Endothelial cell of umbilical vein (primary cell): ENCODE measurements around the gene PRKCB. TPM values are rescaled to one million over a fixed set of nuclear protein-coding genes. Genes with fewer than 3 reads are reported as not detected.

ENCODE experiments used
- BruUV-seq: library from RNA; stranded (reverse); fragments of 400-500 nt; replicated peaks from 2 replicates; lab custom pipeline; 2021; lab: Mats Ljungman, UMichigan
- CTCF ChIA-PET: fragments of 300-600, 350-600 bp; sonication (Branson Sonifier 250); formaldehyde crosslinking; loops from one replicate; lab custom pipeline; 2021; ENCODE audit warnings: antibody characterized with exemption, inconsistent platforms; lab: Charles Lee
- POLR2A ChIA-PET: fragments of 300-600, 350-600 bp; sonication (Branson Sonifier 250); formaldehyde crosslinking; loops from one replicate; lab custom pipeline; 2021; ENCODE audit warnings: antibody characterized with exemption, inconsistent platforms; lab: Charles Lee
- DNase-seq: peaks from one replicate; pipeline ENCODE4 v3.0.0-alpha.2; 2011; ENCODE audit warnings: low read depth, low spot score
- FAIRE-seq: peaks from 2 replicates; lab custom pipeline; 2011; peaks lifted over from hg19 to GRCh38; lab: Jason Lieb, UNC
- H2AFZ ChIP-seq: 2 replicates; pipeline ENCODE4 v1.6.0; 2012; ENCODE audit warnings: low read depth, low read length, control low read depth, inconsistent platforms
- H3K27ac ChIP-seq: 2 replicates; pipeline ENCODE4 v1.5.1; 2011; ENCODE audit warnings: low read depth, mild to moderate bottlenecking, control low read depth, low read length, moderate library complexity; ENCODE audit not compliant: insufficient read depth
- H3K27me3 ChIP-seq, 2 experiments: 2 replicates each; pipeline versions ENCODE4 v1.6.0 to v1.6.1; 2011; ENCODE audit warnings: low read length in 2 of 2, mixed read lengths in 1 of 2; ENCODE audit not compliant: control insufficient read depth in 2 of 2, insufficient read depth in 2 of 2
- H3K36me3 ChIP-seq, 2 experiments: 2 replicates in 1 of 2; 3 replicates in 1 of 2; pipeline ENCODE4 v1.5.1; 2011; ENCODE audit warnings: low read length in 2 of 2, mild to moderate bottlenecking in 1 of 2, moderate library complexity in 1 of 2; ENCODE audit not compliant: control insufficient read depth in 2 of 2, insufficient read depth in 2 of 2; ENCODE audit errors: extremely low read depth in 1 of 2
- H3K4me1 ChIP-seq: 3 replicates; pipeline ENCODE4 v1.5.1; 2011; ENCODE audit warnings: mild to moderate bottlenecking, low read length; ENCODE audit not compliant: control insufficient read depth, insufficient read depth; ENCODE audit errors: extremely low read depth
- H3K4me2 ChIP-seq: 2 replicates; pipeline ENCODE4 v1.6.1; 2011; ENCODE audit warnings: low read length, control low read depth, mixed read lengths; ENCODE audit not compliant: insufficient read depth
- H3K4me3 ChIP-seq, 3 experiments: fragments of 200-600 bp in 1 of 3; sonication (generic), shearing (Covaris generic) in 1 of 3; replicated peaks in 1 of 3; 2 replicates each; pipeline ENCODE4 v1.5.1; 2011 to 2016; ENCODE audit warnings: control low read depth in 3 of 3, low read length in 3 of 3, mild to moderate bottlenecking in 2 of 3, inconsistent platforms in 1 of 3, low read depth in 1 of 3, moderate library complexity in 1 of 3; ENCODE audit not compliant: insufficient read depth in 1 of 3
- H3K79me2 ChIP-seq: 2 replicates; pipeline ENCODE4 v1.6.0; 2012; ENCODE audit warnings: low read length, inconsistent platforms; ENCODE audit not compliant: control insufficient read depth, insufficient read depth
- H3K9ac ChIP-seq: replicated peaks from 2 replicates; pipeline ENCODE3; 2011; ENCODE audit warnings: low read length, control low read depth; ENCODE audit not compliant: insufficient read depth; ENCODE audit errors: extremely low read depth
- H3K9me1 ChIP-seq: replicated peaks from 3 replicates; pipeline ENCODE4 v1.6.0; 2011; ENCODE audit warnings: mild to moderate bottlenecking, low read length; ENCODE audit not compliant: control insufficient read depth, insufficient read depth; ENCODE audit errors: extremely low read depth
- H3K9me3 ChIP-seq: replicated peaks from 2 replicates; pipeline ENCODE4 v1.5.1; 2012; ENCODE audit warnings: low read length, inconsistent platforms; ENCODE audit not compliant: control insufficient read depth, insufficient read depth
- H4K20me1 ChIP-seq: replicated peaks from 2 replicates; pipeline ENCODE3; 2011; ENCODE audit warnings: mild to moderate bottlenecking, low read length; ENCODE audit not compliant: control insufficient read depth, insufficient read depth; ENCODE audit errors: extremely low read depth
- EZH2 ChIP-seq: IDR thresholded peaks from 2 replicates; pipeline ENCODE4 v1.6.1; 2012; ENCODE audit warnings: borderline replicate concordance, low read depth, mild to moderate bottlenecking, moderate library complexity, low read length, inconsistent platforms; ENCODE audit not compliant: severe bottlenecking
- FOS ChIP-seq: IDR thresholded peaks from 2 replicates; pipeline ENCODE4 v1.6.1; 2011; ENCODE audit warnings: mild to moderate bottlenecking, low read length, moderate library complexity, borderline replicate concordance; ENCODE audit not compliant: insufficient read depth
- GATA2 ChIP-seq: IDR thresholded peaks from 2 replicates; pipeline ENCODE4 v1.7.0; 2011; ENCODE audit warnings: low read depth, mild to moderate bottlenecking, moderate library complexity, mixed read lengths, low read length; ENCODE audit not compliant: insufficient read length, insufficient read depth
- JUN ChIP-seq: IDR thresholded peaks from 2 replicates; pipeline ENCODE4 v1.6.1; 2011; ENCODE audit warnings: borderline replicate concordance, low read depth; ENCODE audit not compliant: insufficient read length, insufficient read depth
- MYC ChIP-seq: IDR thresholded peaks from one replicate; pipeline ENCODE4 v1.6.1; 2011; ENCODE audit warnings: mild to moderate bottlenecking, low read depth, low read length
- POLR2A ChIP-seq: IDR thresholded peaks from 2 replicates; pipeline ENCODE4 v1.6.1; 2012; ENCODE audit warnings: low read depth, mild to moderate bottlenecking, control low read depth, low read length
- POLR2AphosphoS5 ChIP-seq: IDR thresholded peaks from 2 replicates; pipeline ENCODE4 v1.6.1; 2012; ENCODE audit warnings: low read depth, mild to moderate bottlenecking, control low read depth, low read length, moderate library complexity; ENCODE audit not compliant: insufficient read depth
- dilution Hi-C: fragments of 300-500 bp; cut with MboI; formaldehyde crosslinking; loops from one replicate; pipeline ENCODE4 v1.15.0; 2019; ENCODE audit warnings: low sequenced_read_pairs; ENCODE audit not compliant: extremely low pct_ligation_motif_present
- intact Hi-C: fragments of 100-400 bp; cut with micrococcal nuclease; formaldehyde crosslinking; loops from one replicate; pipeline ENCODE4 v1.10.0; 2022
- polyA plus RNA-seq, 4 experiments: library from polyadenylated mRNA; depleted of rRNA in 3 of 4; stranded (reverse) in 3 of 4; unstranded in 1 of 4; fragments of >200 nt; gene quantifications; 2 replicates each; pipeline versions ENCODE4 v1.2.1 to v1.2.3, GENCODE V29; 2011 to 2012; ENCODE audit warnings: missing spikeins in 1 of 4
- total RNA-seq: library from RNA; stranded (reverse); gene quantifications from 2 replicates; pipeline ENCODE4 v1.2.3, GENCODE V29; 2021
- TF ChIP-seq, protein P1 (sequence below), 2 donors: IDR thresholded peaks; 1 replicate in 1 of 2; 2 replicates in 1 of 2; pipeline ENCODE4 v1.5.1; 2011; ENCODE audit warnings: low read length in 2 of 2, mild to moderate bottlenecking in 2 of 2, moderate library complexity in 2 of 2, control low read depth in 1 of 2, inconsistent platforms in 1 of 2, low read depth in 1 of 2; ENCODE audit not compliant: insufficient read depth in 1 of 2; ENCODE audit errors: extremely low read depth in 1 of 2
- TF ChIP-seq, protein P2 (sequence below): IDR thresholded peaks from 2 replicates; pipeline ENCODE4 v1.6.1; 2011; ENCODE audit not compliant: insufficient read depth, insufficient read length

Gene PRKCB
- total and polyA plus RNA-seq, 2 donors (not counting 3 experiments of a cell fraction or from before 2014, with no cell fraction given): 0.01 TPM; not detected in 1

DNA sequence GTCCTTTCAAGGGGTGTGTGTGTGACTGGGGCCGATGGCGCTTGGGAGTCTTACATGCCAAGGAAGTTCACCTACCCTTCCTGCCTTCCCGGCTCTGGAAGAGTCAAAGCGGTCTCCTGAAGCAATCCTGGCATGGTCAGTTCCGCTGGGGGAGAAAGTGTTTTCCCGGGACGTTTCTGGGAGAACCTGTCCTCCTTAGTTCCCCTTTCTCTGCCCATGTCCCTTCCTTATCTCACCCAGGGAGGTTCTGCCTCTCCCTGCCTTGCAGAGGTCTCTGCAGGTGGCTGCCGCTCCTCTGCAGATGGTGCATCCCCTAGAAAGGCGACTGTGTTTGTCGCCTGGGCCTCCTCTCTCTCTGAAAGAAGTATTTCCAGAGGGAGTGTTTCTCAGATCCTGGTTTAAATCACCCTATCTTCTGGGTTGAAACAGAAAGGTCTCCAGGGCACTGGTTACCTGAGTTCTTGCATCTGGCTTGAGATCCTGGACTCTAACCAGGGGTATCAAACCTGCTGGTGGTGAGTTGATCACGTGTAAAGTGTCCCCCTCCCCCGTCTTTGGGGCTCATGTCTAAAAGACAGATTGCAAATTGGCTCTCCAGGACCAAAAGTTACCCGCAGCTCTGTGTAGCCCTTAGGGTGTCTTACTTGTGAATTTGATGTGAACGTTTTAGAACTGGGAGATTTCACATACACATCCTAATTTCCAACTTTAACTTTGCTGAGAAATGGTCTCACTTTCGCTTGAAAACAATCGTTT, 1.9 kb downstream of the PRKCB start:
- Histone ChIP-seq H3K36me3 (no peaks in the 10 kb centered on the region), H3K27me3 (peaks cover 19 to 39% of the 10 kb centered on the region in 2 experiments), H3K27ac (no peak overlapping the region), H3K79me2 (no peaks in the 10 kb centered on the region), H3K9ac (no peak overlapping the region), H2AFZ (no peak overlapping the region), H3K4me2 (no peak overlapping the region), H3K9me3 (no peaks in the 10 kb centered on the region), H3K9me1 (no peaks in the 10 kb centered on the region), H4K20me1 (no peaks in the 10 kb centered on the region), H3K4me1 (no peaks in the 10 kb centered on the region), H3K4me3 (no peak overlapping the region)
- dilution Hi-C loops: no loop called here
- BruUV-seq: no TSS peak
- no peak for DNase-seq
- TF ChIP-seq, protein P1, sequence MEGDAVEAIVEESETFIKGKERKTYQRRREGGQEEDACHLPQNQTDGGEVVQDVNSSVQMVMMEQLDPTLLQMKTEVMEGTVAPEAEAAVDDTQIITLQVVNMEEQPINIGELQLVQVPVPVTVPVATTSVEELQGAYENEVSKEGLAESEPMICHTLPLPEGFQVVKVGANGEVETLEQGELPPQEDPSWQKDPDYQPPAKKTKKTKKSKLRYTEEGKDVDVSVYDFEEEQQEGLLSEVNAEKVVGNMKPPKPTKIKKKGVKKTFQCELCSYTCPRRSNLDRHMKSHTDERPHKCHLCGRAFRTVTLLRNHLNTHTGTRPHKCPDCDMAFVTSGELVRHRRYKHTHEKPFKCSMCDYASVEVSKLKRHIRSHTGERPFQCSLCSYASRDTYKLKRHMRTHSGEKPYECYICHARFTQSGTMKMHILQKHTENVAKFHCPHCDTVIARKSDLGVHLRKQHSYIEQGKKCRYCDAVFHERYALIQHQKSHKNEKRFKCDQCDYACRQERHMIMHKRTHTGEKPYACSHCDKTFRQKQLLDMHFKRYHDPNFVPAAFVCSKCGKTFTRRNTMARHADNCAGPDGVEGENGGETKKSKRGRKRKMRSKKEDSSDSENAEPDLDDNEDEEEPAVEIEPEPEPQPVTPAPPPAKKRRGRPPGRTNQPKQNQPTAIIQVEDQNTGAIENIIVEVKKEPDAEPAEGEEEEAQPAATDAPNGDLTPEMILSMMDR (IDR thresholded peaks at IDR 0.05; ENCODE audit: extremely low read depth in 1 of 2, insufficient read depth in 1 of 2, low read depth in 1 of 2, low read length in 2 of 2): no peak
- TF ChIP-seq, protein P2, sequence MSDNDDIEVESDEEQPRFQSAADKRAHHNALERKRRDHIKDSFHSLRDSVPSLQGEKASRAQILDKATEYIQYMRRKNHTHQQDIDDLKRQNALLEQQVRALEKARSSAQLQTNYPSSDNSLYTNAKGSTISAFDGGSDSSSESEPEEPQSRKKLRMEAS: no peak
- TF ChIP-seq POLR2AphosphoS5 (no peak), JUN (no peak), FOS (no peak), GATA2 (no peak), EZH2 (no peak), MYC (no peak), POLR2A (no peak)
- ChIA-PET CTCF (no interaction called here), POLR2A (no interaction called here)
- intact Hi-C loops: no loop called here
- no peak for FAIRE-seq
